Lower lobe of right lung (tissue), 2 donors: ENCODE measurements around the gene HDHD2. TPM values are rescaled to one million over a fixed set of nuclear protein-coding genes. Genes with fewer than 3 reads are reported as not detected.

Source experiments
- ATAC-seq, 2 donors: fragments of 200-7000 bp; cut with Tn5 transposase; one replicate each; pipeline ENCODE4 v1.9.1; 2020 to 2022; ENCODE audit warnings: mild to moderate bottlenecking in 2 of 2, moderate library complexity in 2 of 2
- DNase-seq: peaks from one replicate; pipeline ENCODE4 v3.0.0-alpha.2; 2020
- H3K27ac ChIP-seq: fragments of 200-600 bp; one replicate; pipeline ENCODE4 v1.8.0; 2022
- H3K27me3 ChIP-seq: fragments of 200-600 bp; one replicate; pipeline ENCODE4 v1.8.0; 2022; ENCODE audit warnings: low read depth
- H3K36me3 ChIP-seq: fragments of 200-600 bp; one replicate; pipeline ENCODE4 v1.8.0; 2022; ENCODE audit warnings: mild to moderate bottlenecking
- H3K4me1 ChIP-seq: fragments of 200-600 bp; one replicate; pipeline ENCODE4 v1.8.0; 2022
- H3K4me3 ChIP-seq: fragments of 200-600 bp; one replicate; pipeline ENCODE4 v1.8.0; 2022; ENCODE audit warnings: mild to moderate bottlenecking
- H3K9me3 ChIP-seq: fragments of 200-600 bp; one replicate; pipeline ENCODE4 v1.8.0; 2022
- CTCF ChIP-seq: fragments of 200-600 bp; IDR thresholded peaks from one replicate; pipeline ENCODE4 v1.8.0; 2022; ENCODE audit warnings: antibody characterized with exemption, mild to moderate bottlenecking
- intact Hi-C: fragments of 100-400 bp; cut with DNase I; formaldehyde crosslinking; loops from one replicate; pipeline ENCODE4 v1.11.0; 2022
- total RNA-seq: library from RNA; stranded (reverse); fragmentation: NEBNext Ultra II Directional; extraction: Animal tissue kit (Norgen Biotek cat#: 25700); gene quantifications from one replicate; pipeline ENCODE4 v1.2.1, GENCODE V29; 2021
- donor health status: DM: no; HTN: yes; CAD: no; lungs with severe emphysema.

The HDHD2 gene
- total RNA-seq, 1 donor from 2014 or later, result 37.7 TPM

GRCh38 chr18:47143153-47143552, 7.1 kb downstream of the HDHD2 start:
- no peak for ATAC-seq
- H3K4me3 ChIP-seq, result no peak overlapping the region
- intact Hi-C loops, result no loop called here

GRCh38 chr18:47141289-47141688, 9.0 kb downstream of the HDHD2 start:
- no peaks in the 10 kb centered on the region for H3K27me3 ChIP-seq
- no peak overlapping the region for H3K27ac ChIP-seq
- no peak for DNase-seq
- no peak for ATAC-seq
- no peaks in the 10 kb centered on the region for H3K9me3 ChIP-seq
- peaks cover 1% of the 10 kb centered on the region for H3K36me3 ChIP-seq
- H3K4me3 ChIP-seq, result no peak overlapping the region
- no peak for TF ChIP-seq CTCF
- intact Hi-C loops, result no loop called here
- no peaks in the 10 kb centered on the region for H3K4me1 ChIP-seq

More at GRCh38 chr18:47143153-47143552, 7.1 kb downstream of the HDHD2 start:
- DNase-seq, result no peak
- Histone ChIP-seq H3K27ac (no peak overlapping the region), H3K4me1 (peaks cover 4% of the 10 kb centered on the region), H3K36me3 (no peaks in the 10 kb centered on the region), H3K9me3 (no peaks in the 10 kb centered on the region), H3K27me3 (no peaks in the 10 kb centered on the region)
- TF ChIP-seq CTCF, result no peak

GRCh38 chr18:47121146-47121545, 29.2 kb downstream of the HDHD2 start:
- ATAC-seq, result no peak
- H3K4me1 ChIP-seq, result no peaks in the 10 kb centered on the region
- no peak for DNase-seq
- no peak overlapping the region for H3K4me3 ChIP-seq
- H3K9me3 ChIP-seq, result no peaks in the 10 kb centered on the region
- no peak for TF ChIP-seq CTCF
- no peaks in the 10 kb centered on the region for H3K27me3 ChIP-seq
- intact Hi-C loops, result no loop called here
- peaks cover 13% of the 10 kb centered on the region for H3K36me3 ChIP-seq
- H3K27ac ChIP-seq, result no peak overlapping the region

- H3K9me3 ChIP-seq, result no peaks in the 10 kb centered on the region
Observed at GRCh38 chr18:47120428-47120827, 29.9 kb downstream of the HDHD2 start.

GRCh38 chr18:47118981-47119380, 31.3 kb downstream of the HDHD2 start:
- Histone ChIP-seq H3K27ac (no peak overlapping the region), H3K36me3 (peaks cover 22% of the 10 kb centered on the region), H3K27me3 (no peaks in the 10 kb centered on the region), H3K4me1 (no peaks in the 10 kb centered on the region), H3K4me3 (no peak overlapping the region), H3K9me3 (no peaks in the 10 kb centered on the region)
- intact Hi-C loops, result no loop called here
- DNase-seq (no peak), ATAC-seq (no peak)
- no peak for TF ChIP-seq CTCF

More at GRCh38 chr18:47120428-47120827, 29.9 kb downstream of the HDHD2 start:
- TF ChIP-seq CTCF, result no peak
- Histone ChIP-seq H3K4me1 (no peaks in the 10 kb centered on the region), H3K4me3 (no peak overlapping the region), H3K36me3 (peaks cover 13% of the 10 kb centered on the region), H3K27me3 (no peaks in the 10 kb centered on the region), H3K27ac (no peak overlapping the region)
- DNase-seq (no peak), ATAC-seq (no peak)
- intact Hi-C loops, result no loop called here

GRCh38 chr18:47115205-47115604, 35.1 kb downstream of the HDHD2 start:
- Histone ChIP-seq H3K27ac (no peak overlapping the region), H3K4me3 (no peak overlapping the region), H3K27me3 (no peaks in the 10 kb centered on the region), H3K36me3 (peaks cover 54% of the 10 kb centered on the region), H3K4me1 (no peaks in the 10 kb centered on the region), H3K9me3 (no peaks in the 10 kb centered on the region)
- ATAC-seq (no peak), DNase-seq (no peak)
- no peak for TF ChIP-seq CTCF
- intact Hi-C loops, result no loop called here
